Activated T-helper 17 cell treated with anti-CD3 and anti-CD28 coated beads, Interleukin-2, amount 50 U/mL, for 72 hours (primary cell): ENCODE measurements around the gene CCSER1. TPM values are rescaled to one million over a fixed set of nuclear protein-coding genes. Genes with fewer than 3 reads are reported as not detected.

Experiments used
- ATAC-seq: fragments of 150-1000 bp; cut with Tn5 transposase; replicated peaks from 2 replicates; pipeline ENCODE4 v1.10.0; 2021; ENCODE audit warnings: mild to moderate bottlenecking, moderate library complexity
- H3K27ac Mint-ChIP-seq: one replicate; pipeline ENCODE4 v1.8.0; 2022; ENCODE audit warnings: mixed read lengths
- H3K27me3 Mint-ChIP-seq: one replicate; pipeline ENCODE4 v1.8.0; 2022; ENCODE audit warnings: mixed read lengths
- H3K36me3 Mint-ChIP-seq: one replicate; pipeline ENCODE4 v1.8.0; 2022; ENCODE audit warnings: low read depth, mild to moderate bottlenecking, mixed read lengths
- H3K4me1 Mint-ChIP-seq: one replicate; pipeline ENCODE4 v1.8.0; 2022; ENCODE audit warnings: mixed read lengths
- H3K4me3 Mint-ChIP-seq: one replicate; pipeline ENCODE4 v1.8.0; 2022; ENCODE audit warnings: mild to moderate bottlenecking, mixed read lengths
- H3K9me3 Mint-ChIP-seq: one replicate; pipeline ENCODE4 v1.8.0; 2022; ENCODE audit warnings: mixed read lengths
- total RNA-seq, 2 donors: library from RNA; stranded (reverse); gene quantifications; one replicate each; pipeline ENCODE4 v1.2.3, GENCODE V29; 2022

Gene CCSER1
- total RNA-seq, 2 donors from 2014 or later: 0.64 to 0.78 TPM

GRCh38 chr4:90946945-90947344 is 819.8 kb downstream of the CCSER1 start:
- Mint-ChIP-seq H3K27ac (no peak overlapping the region), H3K36me3 (no peaks in the 10 kb centered on the region), H3K4me3 (no peak overlapping the region), H3K9me3 (peaks cover 8% of the 10 kb centered on the region), H3K27me3 (no peaks in the 10 kb centered on the region), H3K4me1 (no peaks in the 10 kb centered on the region)
- ATAC-seq: no peak

- ATAC-seq: no peak
- Mint-ChIP-seq H3K27me3 (no peaks in the 10 kb centered on the region), H3K27ac (no peak overlapping the region), H3K4me3 (no peak overlapping the region), H3K9me3 (peaks cover 4% of the 10 kb centered on the region), H3K4me1 (no peaks in the 10 kb centered on the region), H3K36me3 (no peaks in the 10 kb centered on the region)
Measured at GRCh38 chr4:90950385-90950841, 823.2 kb downstream of the CCSER1 start.

- Mint-ChIP-seq H3K4me3 (no peak overlapping the region), H3K27me3 (no peaks in the 10 kb centered on the region), H3K4me1 (no peaks in the 10 kb centered on the region), H3K27ac (no peak overlapping the region), H3K9me3 (peaks cover 4% of the 10 kb centered on the region), H3K36me3 (no peaks in the 10 kb centered on the region)
- ATAC-seq: no peak
Measured at GRCh38 chr4:90951037-90951436, 823.8 kb downstream of the CCSER1 start.

- Mint-ChIP-seq H3K36me3 (no peaks in the 10 kb centered on the region), H3K4me1 (no peaks in the 10 kb centered on the region), H3K4me3 (no peak overlapping the region), H3K9me3 (peaks cover 4% of the 10 kb centered on the region), H3K27me3 (no peaks in the 10 kb centered on the region), H3K27ac (no peak overlapping the region)
- ATAC-seq: no peak
Measured at GRCh38 chr4:90958256-90958895, 831.2 kb downstream of the CCSER1 start.

GRCh38 chr4:90960433-90960832 is 833.2 kb downstream of the CCSER1 start:
- H3K4me1 Mint-ChIP-seq: no peaks in the 10 kb centered on the region
- no peak for ATAC-seq
- peaks cover 4% of the 10 kb centered on the region for H3K9me3 Mint-ChIP-seq
- no peaks in the 10 kb centered on the region for H3K36me3 Mint-ChIP-seq
- H3K27ac Mint-ChIP-seq: no peak overlapping the region
- no peaks in the 10 kb centered on the region for H3K27me3 Mint-ChIP-seq
- H3K4me3 Mint-ChIP-seq: no peak overlapping the region

- Mint-ChIP-seq H3K4me3 (no peak overlapping the region), H3K4me1 (no peaks in the 10 kb centered on the region), H3K36me3 (no peaks in the 10 kb centered on the region), H3K27me3 (no peaks in the 10 kb centered on the region), H3K27ac (no peak overlapping the region), H3K9me3 (peaks cover 4% of the 10 kb centered on the region)
- ATAC-seq: no peak
Measured at GRCh38 chr4:90960840-90961239, 833.6 kb downstream of the CCSER1 start.

GRCh38 chr4:90970021-90970420 is 842.8 kb downstream of the CCSER1 start:
- Mint-ChIP-seq H3K36me3 (no peaks in the 10 kb centered on the region), H3K27me3 (no peaks in the 10 kb centered on the region), H3K4me1 (no peaks in the 10 kb centered on the region), H3K9me3 (no peaks in the 10 kb centered on the region), H3K27ac (no peak overlapping the region), H3K4me3 (no peak overlapping the region)
- no peak for ATAC-seq

DNA sequence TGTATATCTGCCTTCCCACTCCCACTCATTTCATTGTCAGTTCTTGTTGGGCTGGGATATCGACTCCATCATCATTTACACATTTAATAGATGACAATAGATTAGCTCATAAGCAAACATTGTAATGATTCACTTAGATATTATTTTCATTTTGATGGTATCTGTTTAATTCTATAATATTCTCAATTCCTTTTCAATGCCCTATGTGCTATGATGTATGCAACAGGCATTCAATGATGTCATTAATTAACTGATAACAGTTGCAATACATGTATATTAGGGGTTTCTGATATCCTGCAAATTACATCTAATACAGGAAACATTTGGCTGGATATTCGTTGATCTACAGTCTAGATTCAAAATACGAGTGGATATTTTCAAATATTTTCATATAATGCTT is 850.5 kb downstream of the CCSER1 start:
- H3K36me3 Mint-ChIP-seq: no peaks in the 10 kb centered on the region
- no peak overlapping the region for H3K4me3 Mint-ChIP-seq
- no peaks in the 10 kb centered on the region for H3K27me3 Mint-ChIP-seq
- ATAC-seq: no peak
- peaks cover 5% of the 10 kb centered on the region for H3K9me3 Mint-ChIP-seq
- no peak overlapping the region for H3K27ac Mint-ChIP-seq
- H3K4me1 Mint-ChIP-seq: no peaks in the 10 kb centered on the region

- no peak overlapping the region for H3K27ac Mint-ChIP-seq
- no peaks in the 10 kb centered on the region for H3K36me3 Mint-ChIP-seq
- no peak overlapping the region for H3K4me3 Mint-ChIP-seq
- ATAC-seq: no peak
- no peaks in the 10 kb centered on the region for H3K27me3 Mint-ChIP-seq
- peaks cover 5% of the 10 kb centered on the region for H3K9me3 Mint-ChIP-seq
- no peaks in the 10 kb centered on the region for H3K4me1 Mint-ChIP-seq
Measured at GRCh38 chr4:90979556-90979955, 852.4 kb downstream of the CCSER1 start.

DNA sequence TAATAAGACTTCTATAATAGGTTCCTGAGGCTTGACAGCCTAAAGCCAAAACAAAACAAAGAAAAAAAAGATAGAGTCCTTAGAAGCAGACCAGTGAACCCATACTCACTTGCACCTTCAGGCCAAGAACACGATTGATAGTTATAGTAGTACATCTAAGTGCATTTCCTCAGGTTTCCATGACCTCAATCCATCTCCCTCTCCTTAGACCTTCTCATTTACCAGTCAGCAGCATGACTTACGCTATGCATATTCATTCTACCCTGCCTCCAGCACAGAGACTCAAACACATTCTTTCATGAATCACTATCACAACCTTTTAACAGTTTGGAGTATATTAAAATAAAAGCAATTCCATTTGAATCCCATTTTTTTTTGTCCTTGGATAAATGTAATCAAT is 855.6 kb downstream of the CCSER1 start:
- Mint-ChIP-seq H3K9me3 (peaks cover 5% of the 10 kb centered on the region), H3K4me1 (no peaks in the 10 kb centered on the region), H3K27me3 (no peaks in the 10 kb centered on the region), H3K4me3 (no peak overlapping the region), H3K36me3 (no peaks in the 10 kb centered on the region), H3K27ac (no peak overlapping the region)
- no peak for ATAC-seq

DNA sequence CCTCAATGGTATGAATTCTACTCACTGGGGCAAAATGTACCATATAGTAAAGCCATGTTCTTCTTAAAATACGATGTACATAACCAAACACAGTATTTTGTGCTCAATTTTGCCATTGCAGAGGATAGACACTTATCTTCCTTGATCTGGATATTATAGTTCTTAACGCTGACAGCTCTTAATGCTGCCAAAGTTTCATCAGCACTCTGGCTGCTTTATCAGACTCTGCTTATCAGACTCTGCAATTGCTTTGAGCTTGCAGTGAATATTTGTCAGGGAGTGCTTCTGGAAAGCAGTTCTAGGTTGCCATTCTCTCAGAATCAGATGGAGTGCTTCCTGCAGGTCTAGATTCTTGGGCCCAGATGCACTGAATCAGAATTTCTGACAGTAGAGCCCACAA is 863.1 kb downstream of the CCSER1 start:
- Mint-ChIP-seq H3K27me3 (no peaks in the 10 kb centered on the region), H3K4me1 (no peaks in the 10 kb centered on the region), H3K36me3 (no peaks in the 10 kb centered on the region), H3K27ac (no peak overlapping the region), H3K4me3 (no peak overlapping the region), H3K9me3 (peaks cover 3% of the 10 kb centered on the region)
- no peak for ATAC-seq

DNA sequence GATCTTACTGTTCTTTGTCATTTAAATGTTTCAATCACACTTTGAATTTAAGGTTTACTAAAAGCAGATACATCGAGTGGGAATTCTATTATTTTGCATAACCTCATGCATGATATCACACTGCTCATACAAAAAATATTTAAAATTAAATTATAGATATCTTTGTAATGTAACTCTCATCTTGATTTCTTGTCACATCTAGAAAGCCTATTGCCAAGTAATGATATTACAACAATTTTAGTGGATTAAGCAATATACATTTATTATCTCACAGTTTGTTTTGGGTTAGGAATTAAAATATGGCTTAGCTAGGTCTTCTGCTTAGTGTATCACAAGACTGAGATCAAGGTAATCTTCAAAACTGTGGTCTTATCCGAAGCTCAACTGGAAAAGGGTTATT is 865.0 kb downstream of the CCSER1 start:
- Mint-ChIP-seq H3K36me3 (no peaks in the 10 kb centered on the region), H3K27me3 (no peaks in the 10 kb centered on the region), H3K4me3 (no peak overlapping the region), H3K4me1 (no peaks in the 10 kb centered on the region), H3K27ac (no peak overlapping the region), H3K9me3 (peaks cover 6% of the 10 kb centered on the region)
- ATAC-seq: no peak

GRCh38 chr4:90994851-90995574 is 867.8 kb downstream of the CCSER1 start:
- ATAC-seq: no peak
- H3K4me3 Mint-ChIP-seq: no peak overlapping the region
- peaks cover 4% of the 10 kb centered on the region for H3K9me3 Mint-ChIP-seq
- H3K4me1 Mint-ChIP-seq: no peaks in the 10 kb centered on the region
- no peak overlapping the region for H3K27ac Mint-ChIP-seq
- H3K27me3 Mint-ChIP-seq: no peaks in the 10 kb centered on the region
- H3K36me3 Mint-ChIP-seq: no peaks in the 10 kb centered on the region

DNA sequence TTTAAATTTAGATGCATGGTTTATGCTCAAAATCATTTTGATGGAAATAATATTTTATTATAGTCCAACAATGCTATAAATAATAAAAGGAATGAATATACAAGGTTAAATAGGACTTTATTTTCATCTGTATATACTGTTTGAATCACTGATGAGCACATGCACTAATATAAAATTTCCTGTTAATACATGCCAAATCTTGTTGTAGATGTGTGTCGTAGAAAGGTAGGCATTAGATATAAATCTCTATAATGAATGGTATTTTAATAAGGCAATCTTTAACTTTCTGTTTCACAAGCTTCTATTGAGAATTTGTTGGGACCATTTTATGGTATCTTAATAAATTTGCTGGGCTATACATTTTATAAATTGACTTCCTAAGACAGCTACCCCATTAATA is 868.8 kb downstream of the CCSER1 start:
- Mint-ChIP-seq H3K27me3 (no peaks in the 10 kb centered on the region), H3K36me3 (no peaks in the 10 kb centered on the region), H3K4me3 (no peak overlapping the region), H3K4me1 (no peaks in the 10 kb centered on the region), H3K27ac (no peak overlapping the region), H3K9me3 (peaks cover 4% of the 10 kb centered on the region)
- ATAC-seq: no peak

- ATAC-seq: no peak
- Mint-ChIP-seq H3K27ac (no peak overlapping the region), H3K36me3 (no peaks in the 10 kb centered on the region), H3K9me3 (peaks cover 4% of the 10 kb centered on the region), H3K27me3 (no peaks in the 10 kb centered on the region), H3K4me1 (no peaks in the 10 kb centered on the region), H3K4me3 (no peak overlapping the region)
Measured at GRCh38 chr4:90996813-90997212, 869.6 kb downstream of the CCSER1 start.
